K562 (cell line): ENCODE data around the gene KLHL12. TPM values are rescaled to one million over a fixed set of nuclear protein-coding genes. Genes with fewer than 3 reads are reported as not detected.

Experiments
- ATF3 ChIP-seq, 2 experiments: fragments of 450-650 bp in 1 of 2; sonication (generic) in 1 of 2; formaldehyde crosslinking in 1 of 2; IDR thresholded peaks in 1 of 2; conservative IDR thresholded peaks in 1 of 2; 2 replicates each; pipeline versions ENCODE4 v1.6.1 to v1.8.1; 2016 to 2023; ENCODE audit warnings: mild to moderate bottlenecking in 2 of 2, moderate library complexity in 2 of 2, inconsistent platforms in 1 of 2, missing genetic modification reagents in 1 of 2
- CHCHD3 ChIP-seq: fragments of 250-450 bp; sonication (Bioruptor Pico); IDR thresholded peaks from 2 replicates; pipeline ENCODE4 v2.1.2; 2022; ENCODE audit warnings: mild to moderate bottlenecking
- CHD2 ChIP-seq: IDR thresholded peaks from 2 replicates; pipeline ENCODE4 v1.6.1; 2011; ENCODE audit warnings: low read depth, low read length
- CREB1 ChIP-seq, 2 experiments: sonication (generic) in 1 of 2; formaldehyde crosslinking in 1 of 2; IDR thresholded peaks; 2 replicates each; pipeline versions ENCODE4 v1.6.1 to v1.8.0; 2012 to 2022; ENCODE audit warnings: inconsistent platforms in 1 of 2, mild to moderate bottlenecking in 1 of 2, missing genetic modification reagents in 1 of 2, moderate library complexity in 1 of 2
- CREBBP ChIP-seq: IDR thresholded peaks from one replicate; pipeline ENCODE4 v1.6.1; 2012; ENCODE audit warnings: low read depth, mild to moderate bottlenecking, control low read depth, inconsistent platforms, low read length
- ERF ChIP-seq: fragments of 450-650 bp; formaldehyde crosslinking; IDR thresholded peaks from 2 replicates; pipeline ENCODE4 v1.4.0; 2020; ENCODE audit warnings: mild to moderate bottlenecking, mixed read lengths
- GATAD2B ChIP-seq: fragments of 450-650 bp; IDR thresholded peaks from 2 replicates; pipeline ENCODE4 v1.6.1; 2017; ENCODE audit warnings: mild to moderate bottlenecking, borderline replicate concordance
- HMGN3 ChIP-seq: IDR thresholded peaks from 2 replicates; pipeline ENCODE4 v1.6.1; 2011; ENCODE audit warnings: borderline replicate concordance, low read depth, mild to moderate bottlenecking, mixed read lengths, low read length; ENCODE audit not compliant: insufficient read length; ENCODE audit errors: extremely low read depth
- ILF3 ChIP-seq: fragments of 450-650 bp; IDR thresholded peaks from 2 replicates; pipeline ENCODE4 v1.6.1; 2018; ENCODE audit warnings: antibody characterized with exemption, mild to moderate bottlenecking, moderate library complexity, borderline replicate concordance
- LCOR ChIP-seq: sonication (generic); formaldehyde crosslinking; IDR thresholded peaks from 2 replicates; pipeline ENCODE4 v1.8.0; 2022; ENCODE audit warnings: mild to moderate bottlenecking, missing genetic modification reagents
- MTA2 ChIP-seq: fragments of 450-650 bp; IDR thresholded peaks from 2 replicates; pipeline ENCODE4 v1.6.1; 2016; ENCODE audit warnings: low read depth
- MYNN ChIP-seq, 2 experiments: sonication (generic); formaldehyde crosslinking in 1 of 2; IDR thresholded peaks; 2 replicates each; pipeline versions ENCODE4 v1.5.0 to v1.6.1; 2016 to 2020; ENCODE audit warnings: antibody characterized with exemption in 1 of 2, missing genetic modification reagents in 1 of 2
- NEUROD1 ChIP-seq: fragments of 150-350 bp; IDR thresholded peaks from 2 replicates; pipeline ENCODE4 v1.6.1; 2014; ENCODE audit warnings: borderline replicate concordance, low read length, low read depth; ENCODE audit not compliant: partially characterized antibody
- NR1H2 ChIP-seq: sonication (generic); formaldehyde crosslinking; IDR thresholded peaks from 2 replicates; pipeline ENCODE4 v1.4.0; 2020; ENCODE audit warnings: mild to moderate bottlenecking, missing genetic modification reagents
- PML ChIP-seq: IDR thresholded peaks from 2 replicates; pipeline ENCODE4 v1.6.1; 2012; ENCODE audit warnings: low read length, inconsistent platforms
- POLR2A ChIP-seq: fragments of 450-650 bp; conservative IDR thresholded peaks from 2 replicates; pipeline ENCODE4 v1.6.1; 2016
- POLR2AphosphoS5 ChIP-seq: IDR thresholded peaks from 2 replicates; pipeline ENCODE4 v1.6.1; 2011; ENCODE audit warnings: mild to moderate bottlenecking, low read depth, low read length, moderate library complexity; ENCODE audit not compliant: control insufficient read depth, insufficient read depth
- RB1 ChIP-seq: fragments of 450-650 bp; IDR thresholded peaks from 2 replicates; pipeline ENCODE4 v1.6.1; 2017; ENCODE audit warnings: low read depth, mild to moderate bottlenecking
- RNF2 ChIP-seq: sonication (generic); IDR thresholded peaks from 2 replicates; pipeline ENCODE4 v1.6.1; 2016
- YY1 ChIP-seq, 3 experiments: IDR thresholded peaks; 2 replicates each; pipeline ENCODE4 v1.6.1; 2011; ENCODE audit warnings: low read length in 2 of 3, mild to moderate bottlenecking in 2 of 3, moderate library complexity in 2 of 3, borderline replicate concordance in 1 of 3, control low read depth in 1 of 3, low read depth in 1 of 3; ENCODE audit not compliant: insufficient read depth in 3 of 3, insufficient replicate concordance in 2 of 3, control insufficient read depth in 1 of 3, insufficient read length in 1 of 3; ENCODE audit errors: extremely low read depth in 1 of 3
- ZNF121 ChIP-seq: sonication (generic); formaldehyde crosslinking; conservative IDR thresholded peaks from 2 replicates; pipeline ENCODE4 v1.8.0; 2022; ENCODE audit warnings: missing genetic modification reagents
- ZNF24 ChIP-seq: fragments of 450-650 bp; IDR thresholded peaks from 2 replicates; pipeline ENCODE4 v1.6.1; 2016
- polyA plus RNA-seq, 8 experiments: library from polyadenylated mRNA; depleted of rRNA in 4 of 8; stranded (reverse) in 5 of 8; unstranded in 3 of 8; fragments of >200 nt; fragmentation: Nextera tagmentation in 2 of 8; fragmentation: Illumina TruSeq in 1 of 8; extraction: Ambion mirVana in 2 of 8; extraction: Trizol in 1 of 8; gene quantifications; 2 replicates each; pipeline versions ENCODE4 v1.2.1 to v1.2.3, GENCODE V29; 2011 to 2014; ENCODE audit warnings: inconsistent platforms in 1 of 8, missing spikeins in 1 of 8
- total RNA-seq, 7 experiments: library from RNA; depleted of rRNA in 6 of 7; stranded (reverse); fragments of >200 nt in 6 of 7; fragmentation: Illumina TruSeq in 2 of 7; extraction: Trizol in 2 of 7; gene quantifications; 2 replicates each; pipeline versions ENCODE4 v1.2.1 to v1.2.3, GENCODE V29; 2011 to 2021; ENCODE audit warnings: low replicate concordance in 1 of 7
- TF ChIP-seq, protein P1 (sequence below): fragments of 450-650 bp; IDR thresholded peaks from 2 replicates; pipeline ENCODE4 v1.6.1; 2016

Gene KLHL12
- total and polyA plus RNA-seq, 9 of the 15 experiments (the other 6 are each of a cell fraction or from before 2014, with no cell fraction given), result 23.1 to 85.1 (median 35.0) TPM

DNA sequence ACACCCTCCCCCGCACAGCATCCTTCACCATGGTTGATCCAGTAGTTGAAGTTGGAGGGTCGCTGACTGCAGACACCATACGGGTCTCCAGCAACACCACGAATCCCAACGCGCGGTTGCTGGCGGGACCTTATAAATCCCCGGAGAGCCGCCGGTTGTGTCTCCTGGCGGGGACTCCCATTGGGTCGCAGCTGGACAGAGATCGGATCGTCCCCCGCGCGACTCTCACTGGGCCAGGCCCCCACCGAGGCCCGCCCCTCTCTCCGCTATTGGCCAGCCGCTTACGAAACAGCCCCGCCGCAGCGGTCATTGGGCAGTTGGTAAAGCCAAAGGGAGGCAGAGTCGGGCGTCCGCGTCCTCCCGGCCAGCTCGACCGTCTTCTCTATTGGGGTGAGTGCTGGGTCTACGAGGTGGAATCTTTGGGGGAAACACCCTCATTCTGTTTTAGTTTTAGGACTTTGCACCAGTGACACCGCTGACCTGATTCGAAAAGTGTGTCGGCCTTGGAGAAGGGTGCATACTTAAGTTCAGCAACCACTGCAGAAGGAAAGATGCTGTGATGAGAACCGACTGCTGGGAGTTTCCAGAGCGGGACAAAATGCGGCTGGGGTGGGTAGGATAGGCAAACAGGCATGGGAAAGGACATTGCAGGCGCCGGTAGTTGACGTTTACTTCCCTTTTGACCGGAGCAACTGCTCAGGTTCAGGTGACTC is 65.5 kb downstream of the KLHL12 start (continued):
- TF ChIP-seq ATF3 (IDR thresholded peaks at IDR 0.05), result peak; percentile 69
- TF ChIP-seq ATF3 (CRISPR knock-in tag; conservative IDR thresholded peaks at IDR 0.05), result no peak
- peak; percentile 37; the same call in 1 of the 2 replicates for TF ChIP-seq PML
- no peak for TF ChIP-seq RNF2
- TF ChIP-seq, protein P1, sequence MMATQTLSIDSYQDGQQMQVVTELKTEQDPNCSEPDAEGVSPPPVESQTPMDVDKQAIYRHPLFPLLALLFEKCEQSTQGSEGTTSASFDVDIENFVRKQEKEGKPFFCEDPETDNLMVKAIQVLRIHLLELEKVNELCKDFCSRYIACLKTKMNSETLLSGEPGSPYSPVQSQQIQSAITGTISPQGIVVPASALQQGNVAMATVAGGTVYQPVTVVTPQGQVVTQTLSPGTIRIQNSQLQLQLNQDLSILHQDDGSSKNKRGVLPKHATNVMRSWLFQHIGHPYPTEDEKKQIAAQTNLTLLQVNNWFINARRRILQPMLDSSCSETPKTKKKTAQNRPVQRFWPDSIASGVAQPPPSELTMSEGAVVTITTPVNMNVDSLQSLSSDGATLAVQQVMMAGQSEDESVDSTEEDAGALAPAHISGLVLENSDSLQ, result 0 out of 2 replicates have a peak, but pooled peaks have one; percentile 32
- no peak for TF ChIP-seq GATAD2B
- TF ChIP-seq ZNF24, result no peak
- TF ChIP-seq POLR2AphosphoS5, result peak; percentile 23; the same call in 1 of the 2 replicates
- TF ChIP-seq NEUROD1, result peak; percentile 85
- TF ChIP-seq RB1, result peak; percentile 32; the same call in 1 of the 2 replicates
- no peak for TF ChIP-seq MYNN (IDR thresholded peaks at IDR 0.05)
- no peak for TF ChIP-seq MYNN (CRISPR knock-in tag; IDR thresholded peaks at IDR 0.05)
- TF ChIP-seq NR1H2 (CRISPR knock-in tag), result no peak
- peak; percentile 75 for TF ChIP-seq HMGN3
- no peak for TF ChIP-seq ILF3
- no peak for TF ChIP-seq ZNF121
- 0 out of 2 replicates have a peak, but pooled peaks have one; percentile 15 for TF ChIP-seq CREB1 (IDR thresholded peaks at IDR 0.05)
- peak; percentile 57 for TF ChIP-seq CREB1 (CRISPR knock-in tag; IDR thresholded peaks at IDR 0.05)
- TF ChIP-seq MTA2, result no peak
- peak; percentile 44; the same call in 1 of the 2 replicates for TF ChIP-seq POLR2A
- peak; percentile 80 for TF ChIP-seq CHD2
- TF ChIP-seq ERF (CRISPR knock-in tag), result no peak
- TF ChIP-seq CHCHD3 (CRISPR knock-in tag), result no peak
- peak in 2 of 3 experiments; percentile 8 to 18 for TF ChIP-seq YY1 (IDR thresholded peaks at IDR 0.05; ENCODE audit: borderline replicate concordance in 1 of 3, control insufficient read depth in 1 of 3, extremely low read depth in 1 of 3, insufficient read depth in 3 of 3, insufficient read length in 1 of 3, insufficient replicate concordance in 2 of 3, low read depth in 1 of 3, low read length in 2 of 3)
- TF ChIP-seq CREBBP, result no peak
- TF ChIP-seq LCOR (CRISPR knock-in tag), result peak; percentile 65; the same call in 1 of the 2 replicates
